ENCODE data around the gene CORIN.

DNA sequence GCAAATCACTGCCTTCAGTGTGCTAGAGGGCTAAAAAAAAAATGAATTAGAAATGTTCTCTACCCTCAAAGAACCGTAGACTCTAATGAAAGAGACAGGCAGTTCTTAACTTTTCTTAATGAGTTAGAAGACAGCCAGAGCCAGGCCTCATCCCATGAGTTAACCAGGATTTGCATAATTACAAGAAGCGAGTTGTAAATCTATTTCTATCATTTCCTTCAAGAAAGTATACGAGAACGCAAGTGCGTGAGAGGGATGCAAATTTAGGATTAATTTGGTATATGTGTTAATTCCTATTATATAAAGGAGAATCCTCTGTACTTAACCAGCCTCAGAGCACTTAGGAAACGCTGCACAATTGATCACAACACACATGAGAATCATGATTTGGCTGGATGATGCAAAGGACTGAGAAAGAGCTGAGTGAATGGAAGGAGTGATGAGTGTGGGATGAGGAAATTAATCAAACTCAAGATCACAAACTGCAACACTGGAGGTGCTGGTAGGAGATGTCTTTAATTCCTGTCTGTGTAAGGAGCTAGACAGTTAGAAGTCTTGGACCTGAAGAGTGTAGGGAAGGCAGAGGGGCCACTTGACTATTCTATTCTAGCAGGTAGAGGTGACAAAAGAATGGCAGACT is 195.6 kb downstream of the CORIN start:
- no peak for TF ChIP-seq POLR2A (IDR thresholded peaks at IDR 0.05; ENCODE audit: low read depth, low read length)
- no peak for TF ChIP-seq TAF1 (IDR thresholded peaks at IDR 0.05; ENCODE audit: low read depth, low read length)
- no peak for TF ChIP-seq POLR2AphosphoS5 (IDR thresholded peaks at IDR 0.05; ENCODE audit: low read depth, low read length)
- no peak for TF ChIP-seq PAX5 (IDR thresholded peaks at IDR 0.05; ENCODE audit: insufficient read depth, low read length, severe bottlenecking)
- no peak for TF ChIP-seq POU2F2 (IDR thresholded peaks at IDR 0.05; ENCODE audit: low read depth, low read length)
- no peak for TF ChIP-seq SPI1 (IDR thresholded peaks at IDR 0.05; ENCODE audit: low read depth, low read length)

All from GM12891 (cell line).